ENCODE data around the gene RADIL. TPM values are rescaled to one million over a fixed set of nuclear protein-coding genes. Genes with fewer than 3 reads are reported as not detected.
A peak's percentile ranks its signal among the peaks of the same experiment; 100 is the strongest.

RADIL gene
- total and polyA plus RNA-seq, 9 of the 15 experiments (the other 6 are each of a cell fraction or from before 2014, with no cell fraction given), result 0.06 to 8.1 (median 1.9) TPM; not detected in 1

GRCh38 chr7:4845740-4846142 is 37.8 kb downstream of the RADIL start (continued):
- TF ChIP-seq NCOR1 (IDR thresholded peaks at IDR 0.05) (no peak), CBX5 (IDR thresholded peaks at IDR 0.05; ENCODE audit: borderline replicate concordance, low read depth) (no peak), GATA2 (CRISPR knock-in tag; IDR thresholded peaks at IDR 0.05) (no peak), SMC3 (conservative IDR thresholded peaks at IDR 0.05; ENCODE audit: insufficient read depth, low read depth, low read length) (0 out of 2 replicates have a peak, but pooled peaks have one; percentile 4), HDAC1 (IDR thresholded peaks at IDR 0.05) (no peak)

GRCh38 chr7:4842319-4843064 is 41.0 kb downstream of the RADIL start:
- DNase-seq (ENCODE audit: extremely low read depth in 1 of 4, low spot score in 3 of 4), result no peak
- intact Hi-C loops (cut with micrococcal nuclease) (no loop called here), in situ Hi-C loops (cut with MboI) (no loop called here)
- Histone ChIP-seq H3K9me1 (ENCODE audit: control insufficient read depth, insufficient read depth, low read length) (no peaks in the 10 kb centered on the region), H3K4me2 (ENCODE audit: insufficient read depth, low read length) (no peak overlapping the region), H3K9ac (ENCODE audit: insufficient read depth in 1 of 2, low read depth in 2 of 2, low read length in 2 of 2) (no peak overlapping the region), H3K9me3 (replicated peaks; ENCODE audit: control insufficient read depth, insufficient read depth, low read depth, low read length) (no peaks in the 10 kb centered on the region), H4K20me1 (replicated peaks; ENCODE audit: control insufficient read depth, insufficient read depth, low read length) (peaks cover 4% of the 10 kb centered on the region), H2AFZ (ENCODE audit: low read depth, low read length) (no peak overlapping the region), H3K27me3 (ENCODE audit: control insufficient read depth in 2 of 2, insufficient read depth in 2 of 2, low read length in 2 of 2) (no peaks in the 10 kb centered on the region), H3K36me3 (ENCODE audit: control insufficient read depth, insufficient read depth, low read length) (no peaks in the 10 kb centered on the region), H3K27ac (ENCODE audit: extremely low read depth, low read depth, low read length) (no peak overlapping the region), H3K79me2 (ENCODE audit: control insufficient read depth, insufficient read depth, low read length) (no peaks in the 10 kb centered on the region), H3K4me3 (no peak overlapping the region), H3K4me1 (replicated peaks in 1 of 2; ENCODE audit: control insufficient read depth in 2 of 2, insufficient read depth in 2 of 2, low read length in 2 of 2) (peaks cover 0 to 22% of the 10 kb centered on the region in 2 experiments; a peak in 2 of 5 replicates)
- no TSS peak for BruUV-seq (replicated peaks)
- 48% methylated on average over 19 of the region's 22 CpGs for WGBS (ENCODE audit: insufficient coverage, low coverage, missing lambda C conversion rate)
- ChIA-PET POLR2A (interaction anchor here (0.6 to 1.0 kb wide), 3 partner anchors 21 to 352 kb away, joined by 3 to 5 read pairs (median 3); no protein-coding TSS in a partner anchor), CTCF (ENCODE audit: low intra/inter-chr PET ratio) (no interaction called here)
- no peak for FAIRE-seq
- ATAC-seq, result no peak
- TF ChIP-seq E2F4 (CRISPR knock-in tag; IDR thresholded peaks at IDR 0.05; ENCODE audit: low read depth), result no peak
- no peak for TF ChIP-seq SMAD2 (IDR thresholded peaks at IDR 0.05; ENCODE audit: low read depth, low read length)
- no peak for TF ChIP-seq ELF1 (tag; IDR thresholded peaks at IDR 0.05)
- TF ChIP-seq, protein P1, sequence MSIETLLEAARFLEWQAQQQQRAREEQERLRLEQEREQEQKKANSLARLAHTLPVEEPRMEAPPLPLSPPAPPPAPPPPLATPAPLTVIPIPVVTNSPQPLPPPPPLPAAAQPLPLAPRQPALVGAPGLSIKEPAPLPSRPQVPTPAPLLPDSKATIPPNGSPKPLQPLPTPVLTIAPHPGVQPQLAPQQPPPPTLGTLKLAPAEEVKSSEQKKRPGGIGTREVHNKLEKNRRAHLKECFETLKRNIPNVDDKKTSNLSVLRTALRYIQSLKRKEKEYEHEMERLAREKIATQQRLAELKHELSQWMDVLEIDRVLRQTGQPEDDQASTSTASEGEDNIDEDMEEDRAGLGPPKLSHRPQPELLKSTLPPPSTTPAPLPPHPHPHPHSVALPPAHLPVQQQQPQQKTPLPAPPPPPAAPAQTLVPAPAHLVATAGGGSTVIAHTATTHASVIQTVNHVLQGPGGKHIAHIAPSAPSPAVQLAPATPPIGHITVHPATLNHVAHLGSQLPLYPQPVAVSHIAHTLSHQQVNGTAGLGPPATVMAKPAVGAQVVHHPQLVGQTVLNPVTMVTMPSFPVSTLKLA (conservative IDR thresholded peaks at IDR 0.05), result no peak
- no peak for TF ChIP-seq RCOR1 (IDR thresholded peaks at IDR 0.05; ENCODE audit: borderline replicate concordance in 1 of 2, low read depth in 2 of 2, low read length in 2 of 2)
- no peak for TF ChIP-seq CHD1 (IDR thresholded peaks at IDR 0.05; ENCODE audit: low read length)
- no peak for TF ChIP-seq YBX1 (IDR thresholded peaks at IDR 0.05)
- TF ChIP-seq STAT5A (IDR thresholded peaks at IDR 0.05; ENCODE audit: borderline replicate concordance, low read length), result no peak
